Measurements from ENCODE around the gene GTF2F2. TPM values are rescaled to one million over a fixed set of nuclear protein-coding genes. Genes with fewer than 3 reads are reported as not detected.
A peak's percentile ranks its signal among the peaks of the same experiment; 100 is the strongest.

Gene GTF2F2
- total and polyA plus RNA-seq, 3 donors from 2014 or later: 19.0 to 29.9 (median 28.1) TPM

GRCh38 chr13:45333251-45333976 is 213.1 kb downstream of the GTF2F2 start:
- Histone ChIP-seq H3K36me3 (ENCODE audit: low read depth, missing control alignments) (no peaks in the 10 kb centered on the region), H3K27me3 (no peaks in the 10 kb centered on the region), H3K4me3 (no peak overlapping the region), H3K9me3 (no peaks in the 10 kb centered on the region), H3K27ac (peak overlapping the region in 1 of 2 donors; percentile 13), H3K4me1 (peaks cover 12% of the 10 kb centered on the region)
- TF ChIP-seq CTCF (IDR thresholded peaks at IDR 0.05) (no peak), POLR2A (IDR thresholded peaks at IDR 0.05) (no peak)
- DNase-seq: no peak
- WGBS, 2 donors: 75 to 78% methylated on average over 3 of the region's 3 CpGs
- intact Hi-C loops (cut with DNase I; ENCODE audit: low total_unique reads): no loop called here

Small RNAs within 50 kb of the gene (small RNA-seq; reads per million reads assigned to genes)
- gene AL138693.1 (0 reads per million in 2 donors), gene AL138963.2 (0 reads per million in 2 donors)

Other genes starting within 250 kb of the GTF2F2 start
- 1 to 10 TPM; 7.6 to 8.3 TPM for gene NUFIP1, start 131.0 kb upstream of the GTF2F2 start, total RNA-seq
- gene NUFIP1, start 131.0 kb upstream of the GTF2F2 start, polyA plus RNA-seq (ENCODE audit: insufficient read depth, low read depth, low replicate concordance): 7.9 TPM
- gene GPALPP1, start 131.0 kb upstream of the GTF2F2 start, total RNA-seq: 10 to 100 TPM; 33.8 to 41.3 TPM
- gene GPALPP1, start 131.0 kb upstream of the GTF2F2 start, polyA plus RNA-seq (ENCODE audit: insufficient read depth, low read depth, low replicate concordance): 18.3 TPM
- not detected for gene KCTD4, start 80.5 kb downstream of the GTF2F2 start, total RNA-seq
- not detected for gene KCTD4, start 80.5 kb downstream of the GTF2F2 start, polyA plus RNA-seq (ENCODE audit: insufficient read depth, low read depth, low replicate concordance)
- 1,000 to 10,000 TPM in 1 of 2 donors, 100 to 1,000 TPM in 1; 789 to 1,272 TPM for gene TPT1, start 220.7 kb downstream of the GTF2F2 start, total RNA-seq
- 2,831 TPM for gene TPT1, start 220.7 kb downstream of the GTF2F2 start, polyA plus RNA-seq (ENCODE audit: insufficient read depth, low read depth, low replicate concordance)

Data from testis (tissue), 3 donors.